Embryonic facial prominence (tissue), 1 donor: ENCODE measurements around the gene POLR1D.
"Not testable (repeated sequence)": the region's sequence is repeated elsewhere in the genome, so short reads cannot be mapped to it uniquely, and the experiment has no call there.

ENCODE experiments used
- DNase-seq: peaks from one replicate; pipeline ENCODE4 v3.0.0-alpha.2; 2016; ENCODE audit errors: extremely low spot score

POLR1D gene

GRCh38 chr13:27617881-27618321 lies 3.8 kb upstream of the POLR1D start:
- no peak for DNase-seq

- peak; percentile 26 for DNase-seq
Measured at GRCh38 chr13:27619093-27619727, 2.5 kb upstream of the POLR1D start.

GRCh38 chr13:27619728-27620376 lies 1.8 kb upstream of the POLR1D start:
- peak; percentile 20 for DNase-seq

- peak; percentile 90 for DNase-seq
Measured at GRCh38 chr13:27620377-27621115, 1.1 kb upstream of the POLR1D start, which contains the start of gene LNX2. Gene LNX2 (minus strand): TSS chr13:27620529. CDS start chr13:27581703, 38,826 bp downstream.

GRCh38 chr13:27621116-27621365 lies 651 bp upstream of the POLR1D start:
- DNase-seq = peak; percentile 30

- no peak for DNase-seq
Measured at GRCh38 chr13:27622102-27622820, 569 bp downstream of the POLR1D start.

- no peak for DNase-seq
Measured at GRCh38 chr13:27622881-27623280, 1.2 kb downstream of the POLR1D start.

- no peak for DNase-seq
Measured at GRCh38 chr13:27624071-27624470, 2.4 kb downstream of the POLR1D start.

GRCh38 chr13:27625839-27626238 lies 4.1 kb downstream of the POLR1D start:
- no peak for DNase-seq

- no peak for DNase-seq
Measured at GRCh38 chr13:27627380-27627779, 5.7 kb downstream of the POLR1D start.

GRCh38 chr13:27628081-27628480 lies 6.4 kb downstream of the POLR1D start:
- DNase-seq = no peak

GRCh38 chr13:27628766-27629165 lies 7.1 kb downstream of the POLR1D start:
- DNase-seq = not testable (repeated sequence)

- DNase-seq = no peak
Measured at GRCh38 chr13:27631156-27631555, 9.5 kb downstream of the POLR1D start.

GRCh38 chr13:27631665-27632064 lies 10.0 kb downstream of the POLR1D start:
- no peak for DNase-seq

GRCh38 chr13:27632214-27632613 lies 10.5 kb downstream of the POLR1D start:
- no peak for DNase-seq

- DNase-seq = no peak
Measured at GRCh38 chr13:27632648-27633047, 11.0 kb downstream of the POLR1D start.

- DNase-seq = no peak
Measured at GRCh38 chr13:27634231-27634630, 12.5 kb downstream of the POLR1D start.

GRCh38 chr13:27634791-27635190 lies 13.1 kb downstream of the POLR1D start:
- DNase-seq = no peak

GRCh38 chr13:27635266-27635665 lies 13.6 kb downstream of the POLR1D start:
- no peak for DNase-seq

- no peak for DNase-seq
Measured at GRCh38 chr13:27636589-27637288, 15.0 kb downstream of the POLR1D start.

GRCh38 chr13:27637289-27637626 lies 15.6 kb downstream of the POLR1D start:
- no peak for DNase-seq

- DNase-seq = no peak
Measured at GRCh38 chr13:27638001-27638400, 16.3 kb downstream of the POLR1D start.
